ENCODE results near the gene FCMR.
"Not testable (repeated sequence)": the region's sequence is repeated elsewhere in the genome, so short reads cannot be mapped to it uniquely, and the experiment has no call there.

FCMR gene

GRCh38 chr1:206868264-206868663 lies 53.5 kb downstream of the FCMR start:
- DNase-seq = no peak

GRCh38 chr1:206867716-206868115 lies 54.0 kb downstream of the FCMR start:
- no peak for DNase-seq

GRCh38 chr1:206867239-206867638 lies 54.5 kb downstream of the FCMR start:
- DNase-seq = no peak

- DNase-seq = no peak
Measured at GRCh38 chr1:206866062-206866461, 55.7 kb downstream of the FCMR start.

- peak; percentile 82 for DNase-seq
Measured at GRCh38 chr1:206864939-206865671, 56.6 kb downstream of the FCMR start, which contains the start of gene IL20. IL20 (plus strand) TSS chr1:206865623; CDS start chr1:206865853, 230 bp downstream.

- no peak for DNase-seq
Measured at GRCh38 chr1:206863266-206863665, 58.5 kb downstream of the FCMR start.

- DNase-seq = no peak
Measured at GRCh38 chr1:206860165-206860564, 61.6 kb downstream of the FCMR start.

- peak; percentile 16 for DNase-seq
Measured at GRCh38 chr1:206859082-206859521, 62.6 kb downstream of the FCMR start.

GRCh38 chr1:206856674-206857464 lies 64.9 kb downstream of the FCMR start:
- peak; percentile 23 for DNase-seq

GRCh38 chr1:206855859-206856258 lies 65.9 kb downstream of the FCMR start:
- no peak for DNase-seq

GRCh38 chr1:206854401-206855129 lies 67.2 kb downstream of the FCMR start:
- DNase-seq = no peak

- DNase-seq = not testable (repeated sequence)
Measured at GRCh38 chr1:206853696-206854095, 68.0 kb downstream of the FCMR start.

Measured in CD4-positive, alpha-beta T cell treated with Interleukin-21 for 1 hour (primary cell).